NCI-H1436 (cell line): Measurements from ENCODE around the gene PRMT3.
"Not testable (repeated sequence)": the region's sequence is repeated elsewhere in the genome, so short reads cannot be mapped to it uniquely, and the experiment has no call there.

Experiments used
- DNase-seq: peaks from one replicate; lab custom pipeline; 2025; lab: John Stamatoyannopoulos, UW

The PRMT3 gene

GRCh38 chr11:20387261-20388095, at the start of gene PRMT3:
PRMT3 (plus strand) TSS chr11:20387716; CDS start chr11:20387747, 31 bp downstream.
- peak; percentile 94 for DNase-seq

GRCh38 chr11:20342347-20343141, 45.0 kb upstream of the PRMT3 start:
- no peak for DNase-seq

GRCh38 chr11:20351136-20351535, 36.4 kb upstream of the PRMT3 start:
- no peak for DNase-seq

- DNase-seq: no peak
Measured at GRCh38 chr11:20351751-20352262, 35.7 kb upstream of the PRMT3 start.

- DNase-seq: peak; percentile 20
Measured at GRCh38 chr11:20353829-20354434, 33.6 kb upstream of the PRMT3 start.

- no peak for DNase-seq
Measured at GRCh38 chr11:20355221-20356219, 32.0 kb upstream of the PRMT3 start.

- no peak for DNase-seq
Measured at GRCh38 chr11:20357150-20357549, 30.4 kb upstream of the PRMT3 start.

GRCh38 chr11:20360650-20361049, 26.9 kb upstream of the PRMT3 start:
- no peak for DNase-seq

GRCh38 chr11:20362481-20362880, 25.0 kb upstream of the PRMT3 start:
- DNase-seq: no peak

GRCh38 chr11:20363149-20363499, 24.4 kb upstream of the PRMT3 start:
- DNase-seq: no peak

GRCh38 chr11:20363500-20364340, 23.8 kb upstream of the PRMT3 start, which contains the start of gene HTATIP2:
HTATIP2 (plus strand) TSS chr11:20363714; CDS start chr11:20364238, 524 bp downstream.
- DNase-seq: peak; percentile 57

GRCh38 chr11:20364341-20364792, 23.1 kb upstream of the PRMT3 start:
- DNase-seq: no peak

GRCh38 chr11:20365465-20365864, 22.1 kb upstream of the PRMT3 start:
- not testable (repeated sequence) for DNase-seq

GRCh38 chr11:20367313-20367948, 20.1 kb upstream of the PRMT3 start:
- DNase-seq: no peak

- no peak for DNase-seq
Measured at GRCh38 chr11:20368438-20368837, 19.1 kb upstream of the PRMT3 start.

- no peak for DNase-seq
Measured at GRCh38 chr11:20369826-20370225, 17.7 kb upstream of the PRMT3 start.

GRCh38 chr11:20372081-20372626, 15.4 kb upstream of the PRMT3 start:
- DNase-seq: no peak

- DNase-seq: no peak
Measured at GRCh38 chr11:20373147-20373546, 14.4 kb upstream of the PRMT3 start.

- no peak for DNase-seq
Measured at GRCh38 chr11:20373568-20374209, 13.8 kb upstream of the PRMT3 start.
